Measurements from ENCODE around the gene ZC3HAV1.

Gene ZC3HAV1

DNA sequence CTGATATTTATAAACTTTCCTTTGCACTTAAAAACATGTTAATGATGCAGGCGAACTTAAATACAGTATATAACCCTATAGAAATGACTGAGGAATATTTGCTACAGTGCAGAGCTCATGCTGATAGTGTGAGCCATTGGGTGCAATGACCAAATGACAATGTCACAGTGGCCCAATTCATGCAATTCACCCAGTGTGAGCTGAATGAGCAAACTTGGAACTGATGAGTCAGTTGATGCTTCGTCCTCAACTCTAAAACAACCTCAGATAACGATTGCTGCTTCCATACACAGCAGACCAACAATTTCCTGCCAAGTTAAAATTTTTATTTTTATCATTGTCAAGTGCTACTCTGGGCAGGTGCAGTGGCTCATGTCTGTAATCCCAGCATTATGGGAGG is 61.5 kb downstream of the ZC3HAV1 start:
- Histone ChIP-seq H3K9me3 (ENCODE audit: insufficient read depth, low read length) (no peaks in the 10 kb centered on the region), H3K4me2 (ENCODE audit: low read length) (no peak overlapping the region), H2AFZ (ENCODE audit: low read depth, low read length) (no peak overlapping the region), H3K27me3 (ENCODE audit: low read depth, low read length) (no peaks in the 10 kb centered on the region), H3K79me2 (ENCODE audit: low read length) (no peaks in the 10 kb centered on the region; the same call in 1 of the 2 replicates), H3K4me1 (ENCODE audit: low read length) (no peaks in the 10 kb centered on the region), H3K27ac (ENCODE audit: low read length) (no peak overlapping the region), H3K4me3 (ENCODE audit: low read length) (no peak overlapping the region), H4K20me1 (ENCODE audit: insufficient read depth, low read length) (no peaks in the 10 kb centered on the region), H3K9ac (ENCODE audit: low read length) (no peak overlapping the region), H3K36me3 (replicated peaks; ENCODE audit: low read depth, low read length) (peaks cover 64% of the 10 kb centered on the region)
- TF ChIP-seq EZH2phosphoT487 (IDR thresholded peaks at IDR 0.05; ENCODE audit: low read depth): no peak
- TF ChIP-seq, protein P1, sequence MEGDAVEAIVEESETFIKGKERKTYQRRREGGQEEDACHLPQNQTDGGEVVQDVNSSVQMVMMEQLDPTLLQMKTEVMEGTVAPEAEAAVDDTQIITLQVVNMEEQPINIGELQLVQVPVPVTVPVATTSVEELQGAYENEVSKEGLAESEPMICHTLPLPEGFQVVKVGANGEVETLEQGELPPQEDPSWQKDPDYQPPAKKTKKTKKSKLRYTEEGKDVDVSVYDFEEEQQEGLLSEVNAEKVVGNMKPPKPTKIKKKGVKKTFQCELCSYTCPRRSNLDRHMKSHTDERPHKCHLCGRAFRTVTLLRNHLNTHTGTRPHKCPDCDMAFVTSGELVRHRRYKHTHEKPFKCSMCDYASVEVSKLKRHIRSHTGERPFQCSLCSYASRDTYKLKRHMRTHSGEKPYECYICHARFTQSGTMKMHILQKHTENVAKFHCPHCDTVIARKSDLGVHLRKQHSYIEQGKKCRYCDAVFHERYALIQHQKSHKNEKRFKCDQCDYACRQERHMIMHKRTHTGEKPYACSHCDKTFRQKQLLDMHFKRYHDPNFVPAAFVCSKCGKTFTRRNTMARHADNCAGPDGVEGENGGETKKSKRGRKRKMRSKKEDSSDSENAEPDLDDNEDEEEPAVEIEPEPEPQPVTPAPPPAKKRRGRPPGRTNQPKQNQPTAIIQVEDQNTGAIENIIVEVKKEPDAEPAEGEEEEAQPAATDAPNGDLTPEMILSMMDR (IDR thresholded peaks at IDR 0.05; ENCODE audit: low read depth, low read length): no peak

DNA sequence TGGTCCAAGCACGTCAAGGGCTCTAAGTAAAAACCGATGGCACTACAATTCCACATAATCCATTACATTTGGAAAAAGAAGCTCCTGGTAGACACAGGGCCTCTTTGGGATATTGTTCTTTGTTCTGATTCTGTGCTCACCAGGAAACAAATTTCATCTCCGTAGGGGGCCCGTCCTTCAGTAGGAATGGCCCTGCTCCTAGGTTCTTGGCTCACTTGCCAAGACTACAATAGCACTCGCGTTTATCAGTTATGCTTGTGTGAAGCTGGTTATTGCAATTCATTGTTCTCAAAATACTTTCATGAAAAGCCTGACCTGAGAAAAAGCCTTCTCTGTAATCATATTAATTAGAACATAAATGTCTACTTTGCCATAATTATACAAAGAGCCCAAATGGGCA is 63.4 kb downstream of the ZC3HAV1 start:
- no peaks in the 10 kb centered on the region for H4K20me1 ChIP-seq (ENCODE audit: insufficient read depth, low read length)

DNA sequence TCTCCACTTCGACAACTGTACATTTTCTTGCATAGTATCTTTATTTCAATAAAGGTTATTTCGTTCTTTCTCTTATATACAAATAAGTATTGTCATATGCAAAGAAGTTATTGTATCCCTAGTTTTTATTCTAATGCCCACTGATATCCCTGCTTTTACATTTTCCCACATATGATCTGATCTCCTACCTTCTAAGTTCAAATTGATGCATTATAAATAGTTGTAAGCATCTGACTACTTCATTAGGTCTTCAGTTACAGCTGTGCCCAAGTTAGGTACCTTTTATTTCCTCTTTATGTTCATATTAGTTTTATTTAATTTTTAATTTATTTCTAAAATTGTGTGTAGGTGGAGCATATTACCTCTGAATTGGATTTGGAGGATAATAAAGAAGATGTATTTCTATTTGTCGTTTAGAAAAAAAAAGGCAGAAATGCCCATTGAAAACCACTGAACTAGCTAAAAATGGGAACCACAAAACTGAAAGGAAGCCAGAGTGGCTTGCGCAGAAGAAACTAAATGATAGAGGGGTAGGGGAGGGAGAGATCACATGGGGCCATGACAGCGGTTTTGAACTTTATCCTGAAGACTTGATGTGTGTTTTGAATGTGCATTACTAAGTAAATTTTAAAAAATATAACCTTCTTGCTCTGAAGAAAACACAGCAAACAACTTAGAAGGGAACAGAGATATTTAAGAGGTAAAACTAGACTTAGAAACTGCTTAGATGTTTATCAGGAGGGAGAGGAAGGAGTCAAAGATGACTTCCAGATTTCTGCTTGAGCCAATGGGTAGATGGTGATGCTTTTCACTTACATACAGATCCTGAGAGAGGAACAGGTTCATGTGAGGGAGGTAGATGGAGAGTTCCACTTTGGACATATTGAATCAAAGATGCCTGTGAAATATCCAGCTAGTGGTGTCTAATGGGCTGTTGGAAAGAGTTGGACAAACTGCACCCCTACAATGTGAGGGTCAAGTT is 64.4 kb downstream of the ZC3HAV1 start:
- no peak overlapping the region for H2AFZ ChIP-seq (ENCODE audit: low read depth, low read length)
- H4K20me1 ChIP-seq (ENCODE audit: insufficient read depth, low read length): no peaks in the 10 kb centered on the region
- H3K4me1 ChIP-seq (ENCODE audit: low read length): no peaks in the 10 kb centered on the region
- H3K4me2 ChIP-seq (ENCODE audit: low read length): no peak overlapping the region
- H3K9me3 ChIP-seq (ENCODE audit: insufficient read depth, low read length): no peaks in the 10 kb centered on the region
- H3K9ac ChIP-seq (ENCODE audit: low read length): no peak overlapping the region
- H3K36me3 ChIP-seq (replicated peaks; ENCODE audit: low read depth, low read length): peaks cover 52% of the 10 kb centered on the region
- no peak overlapping the region for H3K4me3 ChIP-seq (ENCODE audit: low read length)
- no peak overlapping the region for H3K27ac ChIP-seq (ENCODE audit: low read length)
- H3K27me3 ChIP-seq (ENCODE audit: low read depth, low read length): no peaks in the 10 kb centered on the region
- H3K79me2 ChIP-seq (ENCODE audit: low read length): no peaks in the 10 kb centered on the region
- TF ChIP-seq, protein P1 (IDR thresholded peaks at IDR 0.05; ENCODE audit: low read depth, low read length): no peak
- no peak for TF ChIP-seq EZH2phosphoT487 (IDR thresholded peaks at IDR 0.05; ENCODE audit: low read depth)

More for the DNA sequence above, 63.4 kb downstream of the ZC3HAV1 start:
- no peak for TF ChIP-seq EZH2phosphoT487 (IDR thresholded peaks at IDR 0.05; ENCODE audit: low read depth)
- TF ChIP-seq, protein P1 (IDR thresholded peaks at IDR 0.05; ENCODE audit: low read depth, low read length): no peak
- H3K4me1 ChIP-seq (ENCODE audit: low read length): no peaks in the 10 kb centered on the region
- no peak overlapping the region for H2AFZ ChIP-seq (ENCODE audit: low read depth, low read length)
- no peaks in the 10 kb centered on the region for H3K9me3 ChIP-seq (ENCODE audit: insufficient read depth, low read length)
- H3K9ac ChIP-seq (ENCODE audit: low read length): no peak overlapping the region
- H3K4me3 ChIP-seq (ENCODE audit: low read length): no peak overlapping the region
- H3K27me3 ChIP-seq (ENCODE audit: low read depth, low read length): no peaks in the 10 kb centered on the region
- peaks cover 60% of the 10 kb centered on the region for H3K36me3 ChIP-seq (replicated peaks; ENCODE audit: low read depth, low read length)
- H3K79me2 ChIP-seq (ENCODE audit: low read length): no peaks in the 10 kb centered on the region
- H3K4me2 ChIP-seq (ENCODE audit: low read length): no peak overlapping the region
- no peak overlapping the region for H3K27ac ChIP-seq (ENCODE audit: low read length)

Measured in OCI-LY3 (cell line).